WTC11 (cell line): ENCODE data around the gene SPEN. TPM values are rescaled to one million over a fixed set of nuclear protein-coding genes. Genes with fewer than 3 reads are reported as not detected.

Experiments used
- ATAC-seq: fragments of 200-7000 bp; cut with Tn5 transposase; 2 replicates; pipeline ENCODE4 v1.10.0; 2021; ENCODE audit warnings: mild to moderate bottlenecking, moderate library complexity
- CTCF ChIA-PET: fragments of 300-600 bp; sonication (Branson Sonifier 250); formaldehyde crosslinking; loops from one replicate; lab custom pipeline; 2021; ENCODE audit warnings: antibody characterized with exemption; lab: Charles Lee
- POLR2A ChIA-PET: fragments of 350-600 bp; sonication (Branson Sonifier 250); formaldehyde crosslinking; loops from one replicate; lab custom pipeline; 2021; ENCODE audit warnings: antibody characterized with exemption; lab: Charles Lee
- DNase-seq: peaks from one replicate; pipeline ENCODE4 v3.0.0; 2021; ENCODE audit warnings: low spot score
- H3K27ac Mint-ChIP-seq: 2 replicates; pipeline ENCODE4 v1.8.0; 2021; ENCODE audit warnings: mixed read lengths
- H3K27me3 Mint-ChIP-seq: 2 replicates; pipeline ENCODE4 v1.8.0; 2021; ENCODE audit warnings: low read depth, mild to moderate bottlenecking, moderate library complexity, mixed read lengths
- H3K36me3 Mint-ChIP-seq: 2 replicates; pipeline ENCODE4 v1.8.0; 2021; ENCODE audit warnings: mixed read lengths
- H3K4me1 Mint-ChIP-seq: 2 replicates; pipeline ENCODE4 v1.8.0; 2022; ENCODE audit warnings: mixed read lengths
- H3K4me3 Mint-ChIP-seq: 2 replicates; pipeline ENCODE4 v1.8.0; 2021; ENCODE audit warnings: mild to moderate bottlenecking, moderate library complexity, mixed read lengths
- H3K9me3 Mint-ChIP-seq: 2 replicates; pipeline ENCODE4 v1.8.0; 2021; ENCODE audit warnings: mixed read lengths
- ARID4B ChIP-seq: sonication (generic); formaldehyde crosslinking; IDR thresholded peaks from 2 replicates; pipeline ENCODE4 v1.8.0; 2023; ENCODE audit warnings: missing genetic modification reagents, mild to moderate bottlenecking, borderline replicate concordance
- ATF2 ChIP-seq: sonication (generic); formaldehyde crosslinking; IDR thresholded peaks from 2 replicates; pipeline ENCODE4 v1.8.1; 2022; ENCODE audit warnings: low read depth, missing genetic modification reagents, borderline replicate concordance
- EMX1 ChIP-seq: fragments of 250-450 bp; sonication (Bioruptor Pico); IDR thresholded peaks from 2 replicates; pipeline ENCODE4 v1.8.0; 2021; ENCODE audit warnings: mild to moderate bottlenecking
- NR2C2 ChIP-seq: sonication (generic); formaldehyde crosslinking; IDR thresholded peaks from 2 replicates; pipeline ENCODE4 v1.8.0; 2022; ENCODE audit warnings: mild to moderate bottlenecking, missing genetic modification reagents
- OVOL2 ChIP-seq: fragments of 250-450 bp; sonication (Bioruptor Pico); IDR thresholded peaks from 2 replicates; pipeline ENCODE4 v1.9.0; 2021; ENCODE audit warnings: mild to moderate bottlenecking, borderline replicate concordance
- SP1 ChIP-seq: sonication (generic); formaldehyde crosslinking; conservative IDR thresholded peaks from 2 replicates; pipeline ENCODE4 v1.8.1; 2022; ENCODE audit warnings: missing genetic modification reagents
- STAT6 ChIP-seq: sonication (generic); formaldehyde crosslinking; conservative IDR thresholded peaks from 2 replicates; pipeline ENCODE4 v1.8.1; 2023; ENCODE audit warnings: mild to moderate bottlenecking, low read depth, missing genetic modification reagents, moderate library complexity
- ZBTB21 ChIP-seq: sonication (generic); formaldehyde crosslinking; IDR thresholded peaks from 2 replicates; pipeline ENCODE4 v1.8.1; 2023; ENCODE audit warnings: mild to moderate bottlenecking, missing genetic modification reagents, borderline replicate concordance
- ZMAT4 ChIP-seq: fragments of 250-450 bp; sonication (Bioruptor Pico); IDR thresholded peaks from 2 replicates; pipeline ENCODE4 v1.9.0; 2021; ENCODE audit warnings: mild to moderate bottlenecking
- ZNF317 ChIP-seq: sonication (generic); formaldehyde crosslinking; IDR thresholded peaks from 2 replicates; pipeline ENCODE4 v1.8.1; 2023; ENCODE audit warnings: low read depth, mild to moderate bottlenecking, moderate library complexity, missing genetic modification reagents, borderline replicate concordance
- ZNF396 ChIP-seq: fragments of 250-450 bp; sonication (Bioruptor Pico); IDR thresholded peaks from 2 replicates; pipeline ENCODE4 v1.8.0; 2021; ENCODE audit warnings: mild to moderate bottlenecking, moderate library complexity, borderline replicate concordance
- total RNA-seq: library from RNA; stranded (reverse); gene quantifications from 3 replicates; pipeline ENCODE4 v1.2.3, GENCODE V29; 2021
- TF ChIP-seq, protein P1 (sequence below): fragments of 200-600 bp; IDR thresholded peaks from 2 replicates; pipeline ENCODE4 v1.8.0; 2022; ENCODE audit warnings: antibody characterized with exemption
- TF ChIP-seq, protein P2 (sequence below): sonication (generic); formaldehyde crosslinking; IDR thresholded peaks from 2 replicates; pipeline ENCODE4 v1.8.0; 2023; ENCODE audit warnings: missing genetic modification reagents
- TF ChIP-seq, protein P3 (sequence below): sonication (generic); formaldehyde crosslinking; IDR thresholded peaks from 2 replicates; pipeline ENCODE4 v1.8.1; 2023; ENCODE audit warnings: mild to moderate bottlenecking, missing genetic modification reagents, moderate library complexity

Gene SPEN
- total RNA-seq, 1 experiment from 2014 or later = 48.8 TPM

DNA sequence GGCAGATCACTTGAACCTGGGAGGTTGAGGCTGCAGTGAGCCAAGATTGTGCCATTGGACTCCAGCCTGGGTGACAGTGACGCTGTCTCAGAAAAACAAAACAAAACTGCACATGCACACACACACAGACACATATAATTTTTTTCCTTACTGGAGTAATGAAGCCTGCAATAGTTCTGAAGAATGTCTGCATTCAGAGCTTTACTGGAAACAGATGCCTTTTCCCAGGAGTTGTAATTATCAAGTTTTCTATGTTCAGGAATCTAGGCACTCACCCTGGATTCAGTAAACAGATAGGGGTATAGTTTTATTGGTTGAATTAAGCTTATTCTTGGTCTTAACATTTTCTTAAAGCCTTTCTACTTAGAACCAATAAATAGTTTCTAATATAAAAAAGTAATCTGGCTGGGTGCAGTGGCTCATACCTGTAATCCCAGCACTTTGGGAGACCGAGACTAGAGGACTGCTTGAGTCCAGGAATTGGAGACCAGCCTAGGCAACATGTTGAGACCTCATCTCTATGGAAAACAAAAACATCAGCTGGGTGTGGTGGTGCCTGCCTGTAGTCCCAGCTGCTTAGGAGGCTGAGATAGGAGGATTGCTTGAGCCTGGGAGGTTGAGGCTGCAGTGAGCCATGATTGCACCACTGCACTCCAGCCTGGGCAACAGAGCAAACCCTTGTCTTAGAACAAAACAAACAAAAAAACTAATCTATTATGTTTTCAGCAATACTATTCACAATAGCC, 15.8 kb downstream of the SPEN start (continued):
- TF ChIP-seq, protein P1, sequence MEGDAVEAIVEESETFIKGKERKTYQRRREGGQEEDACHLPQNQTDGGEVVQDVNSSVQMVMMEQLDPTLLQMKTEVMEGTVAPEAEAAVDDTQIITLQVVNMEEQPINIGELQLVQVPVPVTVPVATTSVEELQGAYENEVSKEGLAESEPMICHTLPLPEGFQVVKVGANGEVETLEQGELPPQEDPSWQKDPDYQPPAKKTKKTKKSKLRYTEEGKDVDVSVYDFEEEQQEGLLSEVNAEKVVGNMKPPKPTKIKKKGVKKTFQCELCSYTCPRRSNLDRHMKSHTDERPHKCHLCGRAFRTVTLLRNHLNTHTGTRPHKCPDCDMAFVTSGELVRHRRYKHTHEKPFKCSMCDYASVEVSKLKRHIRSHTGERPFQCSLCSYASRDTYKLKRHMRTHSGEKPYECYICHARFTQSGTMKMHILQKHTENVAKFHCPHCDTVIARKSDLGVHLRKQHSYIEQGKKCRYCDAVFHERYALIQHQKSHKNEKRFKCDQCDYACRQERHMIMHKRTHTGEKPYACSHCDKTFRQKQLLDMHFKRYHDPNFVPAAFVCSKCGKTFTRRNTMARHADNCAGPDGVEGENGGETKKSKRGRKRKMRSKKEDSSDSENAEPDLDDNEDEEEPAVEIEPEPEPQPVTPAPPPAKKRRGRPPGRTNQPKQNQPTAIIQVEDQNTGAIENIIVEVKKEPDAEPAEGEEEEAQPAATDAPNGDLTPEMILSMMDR = no peak
- TF ChIP-seq ZNF317 (no peak), OVOL2 (no peak), STAT6 (CRISPR knock-in tag) (no peak)
- TF ChIP-seq, protein P2, sequence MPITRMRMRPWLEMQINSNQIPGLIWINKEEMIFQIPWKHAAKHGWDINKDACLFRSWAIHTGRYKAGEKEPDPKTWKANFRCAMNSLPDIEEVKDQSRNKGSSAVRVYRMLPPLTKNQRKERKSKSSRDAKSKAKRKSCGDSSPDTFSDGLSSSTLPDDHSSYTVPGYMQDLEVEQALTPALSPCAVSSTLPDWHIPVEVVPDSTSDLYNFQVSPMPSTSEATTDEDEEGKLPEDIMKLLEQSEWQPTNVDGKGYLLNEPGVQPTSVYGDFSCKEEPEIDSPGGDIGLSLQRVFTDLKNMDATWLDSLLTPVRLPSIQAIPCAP = no peak
- TF ChIP-seq, all 79 proteins: peak for 0

DNA sequence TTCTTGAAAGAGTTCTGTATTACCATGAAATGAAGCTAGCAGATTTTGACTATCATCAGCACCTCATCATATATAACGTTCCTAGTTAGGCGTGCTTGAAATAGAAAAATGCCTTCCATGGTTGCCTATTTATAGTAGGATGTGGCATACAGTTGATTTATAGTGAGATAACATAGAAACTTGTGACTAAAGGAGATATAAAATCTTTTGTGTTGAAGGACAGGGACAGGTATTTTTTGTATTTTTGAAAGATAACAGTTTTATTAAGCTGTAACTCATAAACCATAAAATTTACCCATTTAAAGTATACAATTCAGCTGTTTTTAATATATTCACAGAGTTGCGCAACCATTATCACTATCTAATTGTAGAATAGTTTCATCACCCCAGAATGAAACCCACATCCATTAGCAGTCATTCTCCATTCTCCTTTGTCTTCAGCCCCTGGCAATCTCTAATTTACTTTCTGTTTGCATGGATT, 19.3 kb downstream of the SPEN start:
- H3K4me1 Mint-ChIP-seq = peaks cover 9% of the 10 kb centered on the region
- DNase-seq (no peak), ATAC-seq (no peak)
- H3K27ac Mint-ChIP-seq = no peak overlapping the region
- POLR2A ChIA-PET = no interaction called here
- CTCF ChIA-PET = interaction anchor here (1.1 kb wide), 1 partner anchor 75 kb away, joined by 3 read pairs; no protein-coding TSS in a partner anchor
- H3K36me3 Mint-ChIP-seq = peaks cover 2% of the 10 kb centered on the region; the same call in 1 of the 2 replicates
- no peaks in the 10 kb centered on the region for H3K27me3 Mint-ChIP-seq
- no peak overlapping the region for H3K4me3 Mint-ChIP-seq
- TF ChIP-seq SP1 = no peak
- TF ChIP-seq ZMAT4 = no peak
- TF ChIP-seq ATF2 (CRISPR knock-in tag) = no peak
- TF ChIP-seq, protein P3, sequence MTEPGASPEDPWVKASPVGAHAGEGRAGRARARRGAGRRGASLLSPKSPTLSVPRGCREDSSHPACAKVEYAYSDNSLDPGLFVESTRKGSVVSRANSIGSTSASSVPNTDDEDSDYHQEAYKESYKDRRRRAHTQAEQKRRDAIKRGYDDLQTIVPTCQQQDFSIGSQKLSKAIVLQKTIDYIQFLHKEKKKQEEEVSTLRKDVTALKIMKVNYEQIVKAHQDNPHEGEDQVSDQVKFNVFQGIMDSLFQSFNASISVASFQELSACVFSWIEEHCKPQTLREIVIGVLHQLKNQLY = no peak
- TF ChIP-seq ZNF396 (CRISPR knock-in tag) = no peak
- no peak for TF ChIP-seq EMX1 (CRISPR knock-in tag)
- no peak for TF ChIP-seq ARID4B
- no peak for TF ChIP-seq NR2C2 (CRISPR knock-in tag)
- TF ChIP-seq ZBTB21 (CRISPR knock-in tag) = no peak
- TF ChIP-seq, protein P1 = no peak
- H3K9me3 Mint-ChIP-seq = no peaks in the 10 kb centered on the region; the same call in 1 of the 2 replicates
